GM18499 (cell line): ENCODE data around the gene SCN3B.
A peak's percentile ranks its signal among the peaks of the same experiment; 100 is the strongest.

ENCODE experiments used
- ATAC-seq: cut with Tn5 transposase; IDR thresholded peaks from one replicate; pipeline ENCODE4 v1.9.1; 2021; ENCODE audit warnings: moderate number of reproducible peaks; ENCODE audit not compliant: insufficient read depth, unreplicated experiment

SCN3B gene

GRCh38 chr11:123603666-123604065 is 50.8 kb downstream of the SCN3B start:
- no peak for ATAC-seq

GRCh38 chr11:123601743-123602142 is 52.7 kb downstream of the SCN3B start:
- no peak for ATAC-seq

GRCh38 chr11:123601136-123601535 is 53.3 kb downstream of the SCN3B start:
- no peak for ATAC-seq

GRCh38 chr11:123597859-123598258 is 56.6 kb downstream of the SCN3B start:
- no peak for ATAC-seq

GRCh38 chr11:123594921-123595320 is 59.5 kb downstream of the SCN3B start:
- no peak for ATAC-seq

GRCh38 chr11:123594188-123594901 is 60.1 kb downstream of the SCN3B start:
- ATAC-seq = no peak

- ATAC-seq = no peak
Observed at GRCh38 chr11:123593570-123593969, 60.9 kb downstream of the SCN3B start.

GRCh38 chr11:123590296-123590912 is 64.0 kb downstream of the SCN3B start:
- no peak for ATAC-seq

GRCh38 chr11:123588864-123589262 is 65.6 kb downstream of the SCN3B start:
- ATAC-seq = no peak

GRCh38 chr11:123588117-123588863 is 66.1 kb downstream of the SCN3B start:
- no peak for ATAC-seq

GRCh38 chr11:123587559-123587958 is 66.9 kb downstream of the SCN3B start:
- ATAC-seq = no peak

- ATAC-seq = no peak
Observed at GRCh38 chr11:123587044-123587443, 67.4 kb downstream of the SCN3B start.

- ATAC-seq = no peak
Observed at GRCh38 chr11:123586568-123586967, 67.9 kb downstream of the SCN3B start.

GRCh38 chr11:123585706-123586105 is 68.7 kb downstream of the SCN3B start:
- ATAC-seq = no peak

GRCh38 chr11:123585206-123585605 is 69.2 kb downstream of the SCN3B start:
- ATAC-seq = no peak

GRCh38 chr11:123584737-123585136 is 69.7 kb downstream of the SCN3B start:
- no peak for ATAC-seq

GRCh38 chr11:123584186-123584585 is 70.2 kb downstream of the SCN3B start:
- no peak for ATAC-seq

- no peak for ATAC-seq
Observed at GRCh38 chr11:123582992-123583504, 71.4 kb downstream of the SCN3B start.

GRCh38 chr11:123581651-123582399 is 72.6 kb downstream of the SCN3B start:
- ATAC-seq = no peak

- peak; percentile 81 for ATAC-seq
Observed at GRCh38 chr11:123580557-123581275, 73.7 kb downstream of the SCN3B start.
